ENCODE measurements around the gene MCFD2.

Gene MCFD2

GRCh38 chr2:46857871-46858701 is 57.5 kb downstream of the MCFD2 start:
- H3K4me3 ChIP-seq (ENCODE audit: low read depth, low read length), result no peak overlapping the region
- DNase-seq (ENCODE audit: low read depth), result no peak

GRCh38 chr2:46856336-46856735 is 59.3 kb downstream of the MCFD2 start:
- H3K4me3 ChIP-seq (ENCODE audit: low read depth, low read length), result no peak overlapping the region
- DNase-seq (ENCODE audit: low read depth), result no peak

DNA sequence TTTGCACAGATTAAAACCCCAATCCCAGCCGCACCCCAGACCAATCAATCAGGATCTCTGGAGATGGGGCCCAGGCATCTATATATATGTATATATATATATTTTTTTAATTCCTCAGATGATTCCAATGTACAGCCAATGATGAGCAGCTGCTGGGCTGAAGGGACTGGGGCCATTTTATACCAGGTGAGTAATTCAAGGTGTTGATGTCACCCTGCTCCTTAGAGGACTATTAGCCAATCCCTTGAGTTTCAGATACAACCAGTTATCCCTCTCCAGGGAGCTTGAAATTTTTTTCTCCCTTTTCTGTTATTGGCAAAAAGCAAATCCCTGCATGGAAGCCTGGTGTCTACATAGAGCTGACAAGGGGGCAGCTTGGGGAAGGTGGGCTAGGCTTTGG is 59.8 kb downstream of the MCFD2 start:
- DNase-seq (ENCODE audit: low read depth), result no peak
- H3K4me3 ChIP-seq (ENCODE audit: low read depth, low read length), result no peak overlapping the region

DNA sequence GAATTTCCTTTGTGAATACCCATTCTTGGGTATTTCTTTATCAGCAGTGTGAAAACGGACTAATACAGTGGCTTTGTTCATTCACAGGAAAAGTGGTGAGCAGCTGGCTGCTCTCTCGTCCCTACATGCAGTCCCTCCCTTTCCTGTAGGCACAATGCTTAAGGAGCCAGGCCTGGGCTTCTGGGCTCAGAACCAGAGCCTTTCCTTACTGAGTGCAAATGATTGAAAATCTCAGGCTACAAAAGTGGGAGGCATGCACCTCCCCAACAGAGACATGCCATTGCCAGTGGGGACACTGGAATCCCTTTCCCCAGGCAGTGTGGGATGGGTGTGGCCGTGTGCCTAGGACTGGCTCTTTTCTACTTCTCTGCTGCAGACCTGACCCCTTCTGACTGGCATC is 61.3 kb downstream of the MCFD2 start:
- no peak for DNase-seq (ENCODE audit: low read depth)
- H3K4me3 ChIP-seq (ENCODE audit: low read depth, low read length), result no peak overlapping the region

- no peak overlapping the region for H3K4me3 ChIP-seq (ENCODE audit: low read depth, low read length)
- no peak for DNase-seq (ENCODE audit: low read depth)
These were observed 63.0 kb downstream of the MCFD2 start for GRCh38 chr2:46852598-46852997.

- no peak overlapping the region for H3K4me3 ChIP-seq (ENCODE audit: low read depth, low read length)
- DNase-seq (ENCODE audit: low read depth), result no peak
These were observed 63.5 kb downstream of the MCFD2 start for GRCh38 chr2:46852124-46852523.
